Measurements from ENCODE around the gene ELMOD1.

ELMOD1 gene

DNA sequence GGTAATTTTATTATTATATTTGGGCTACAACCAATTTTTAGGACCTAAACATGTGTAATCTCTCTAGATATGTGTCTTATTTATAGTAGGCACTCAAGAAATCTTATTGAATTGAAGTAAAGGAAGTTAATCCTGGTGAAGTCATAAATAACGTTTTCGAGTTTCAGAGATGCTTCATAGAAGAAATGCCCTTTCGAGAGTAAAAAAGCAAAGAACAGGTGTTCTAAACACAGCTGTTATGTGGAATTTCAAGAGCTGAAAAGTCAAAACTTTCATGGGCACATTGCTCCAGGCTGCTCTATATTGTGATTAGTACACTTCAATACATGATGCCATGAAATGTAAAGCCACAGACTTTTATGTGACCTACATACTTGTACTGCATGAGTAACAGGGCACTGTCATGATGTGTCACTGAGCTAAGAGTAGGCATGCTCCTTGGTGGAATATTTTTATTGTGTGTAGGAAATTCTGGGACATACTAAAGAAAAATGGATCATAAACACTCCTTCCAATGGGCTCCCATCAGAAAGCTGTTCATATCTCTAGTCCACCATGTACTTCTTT lies 7.2 kb upstream of the ELMOD1 start:
- DNase-seq (ENCODE audit: low read depth in 2 of 2), result no peak

DNA sequence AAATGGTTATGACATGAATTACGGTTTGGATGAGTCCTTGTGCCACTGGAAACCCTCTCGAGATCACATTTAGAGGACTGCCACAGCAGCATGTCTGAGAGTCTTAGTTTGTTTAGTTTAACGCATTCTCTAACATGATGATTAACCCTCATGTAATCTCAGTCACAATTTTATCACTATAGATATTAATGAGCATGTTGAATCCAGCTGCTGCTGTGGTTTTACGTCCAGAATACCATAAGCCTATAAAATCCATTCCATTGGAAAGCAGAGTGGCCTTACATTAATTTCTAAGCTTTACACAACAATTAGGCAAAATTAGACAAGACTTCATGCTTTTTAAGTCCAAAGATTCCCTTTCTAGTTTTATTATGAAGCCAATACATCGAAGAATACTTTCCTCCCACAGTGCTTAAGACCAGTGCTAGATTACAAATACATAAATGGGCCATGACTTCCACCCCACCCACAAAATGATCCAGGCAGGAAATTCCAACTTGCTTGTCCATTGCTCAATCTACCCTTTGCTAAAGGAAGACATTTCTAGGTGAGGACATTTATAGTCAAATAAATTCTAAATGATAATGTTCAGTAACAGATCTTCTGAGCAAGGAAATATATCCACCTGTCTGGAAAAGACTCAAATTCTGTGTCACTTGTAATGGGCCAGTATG lies 3.5 kb upstream of the ELMOD1 start:
- DNase-seq (ENCODE audit: low read depth in 2 of 2), result no peak

GRCh38 chr11:107591378-107592230 lies 657 bp downstream of the ELMOD1 start:
- peak; percentile 30 to 38 for DNase-seq (ENCODE audit: low read depth in 2 of 2)

- no peak for DNase-seq (ENCODE audit: low read depth in 2 of 2)
Observed at GRCh38 chr11:107592231-107592590, 1.3 kb downstream of the ELMOD1 start.

GRCh38 chr11:107592813-107593212 lies 1.9 kb downstream of the ELMOD1 start:
- DNase-seq (ENCODE audit: low read depth in 2 of 2), result no peak

DNA sequence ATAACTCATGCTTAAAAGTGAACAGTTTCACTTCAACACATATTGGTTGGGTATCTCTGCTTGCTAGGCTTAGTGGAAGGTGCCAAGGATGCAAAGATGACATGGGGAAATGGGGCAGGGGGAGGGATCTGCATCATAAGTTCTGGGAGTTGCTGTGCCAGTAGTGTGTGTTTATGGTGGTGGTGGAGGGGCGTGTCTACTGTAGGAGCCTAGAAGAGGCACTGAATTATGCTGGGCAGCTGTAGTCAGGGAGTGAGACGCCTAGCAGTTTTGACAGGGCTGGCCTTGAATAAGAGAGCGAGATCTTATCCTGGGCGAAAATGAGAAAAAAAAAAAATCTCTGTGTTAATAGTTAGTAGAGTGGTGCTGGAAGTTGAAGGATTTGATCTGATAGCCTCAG lies 3.0 kb downstream of the ELMOD1 start:
- DNase-seq (ENCODE audit: low read depth in 2 of 2), result no peak

DNA sequence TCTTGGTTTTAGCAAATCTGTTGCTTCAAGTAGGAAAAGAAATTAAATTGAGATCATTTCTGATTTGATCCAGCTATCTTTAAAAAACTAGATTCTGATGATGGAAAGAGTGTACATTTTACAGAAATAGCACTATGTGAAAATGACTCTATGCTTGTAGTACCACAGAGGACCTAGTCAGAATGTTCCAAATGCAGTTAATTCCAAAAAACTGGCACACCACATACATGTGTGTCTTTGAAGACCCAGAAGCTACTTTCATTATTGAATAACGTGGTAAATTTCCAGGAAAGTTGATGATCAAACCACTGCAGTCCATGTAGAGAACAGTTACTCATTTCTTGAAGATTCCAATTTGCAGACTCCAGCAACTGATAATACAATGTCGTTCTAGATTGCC lies 3.8 kb downstream of the ELMOD1 start:
- no peak for DNase-seq (ENCODE audit: low read depth in 2 of 2)

DNA sequence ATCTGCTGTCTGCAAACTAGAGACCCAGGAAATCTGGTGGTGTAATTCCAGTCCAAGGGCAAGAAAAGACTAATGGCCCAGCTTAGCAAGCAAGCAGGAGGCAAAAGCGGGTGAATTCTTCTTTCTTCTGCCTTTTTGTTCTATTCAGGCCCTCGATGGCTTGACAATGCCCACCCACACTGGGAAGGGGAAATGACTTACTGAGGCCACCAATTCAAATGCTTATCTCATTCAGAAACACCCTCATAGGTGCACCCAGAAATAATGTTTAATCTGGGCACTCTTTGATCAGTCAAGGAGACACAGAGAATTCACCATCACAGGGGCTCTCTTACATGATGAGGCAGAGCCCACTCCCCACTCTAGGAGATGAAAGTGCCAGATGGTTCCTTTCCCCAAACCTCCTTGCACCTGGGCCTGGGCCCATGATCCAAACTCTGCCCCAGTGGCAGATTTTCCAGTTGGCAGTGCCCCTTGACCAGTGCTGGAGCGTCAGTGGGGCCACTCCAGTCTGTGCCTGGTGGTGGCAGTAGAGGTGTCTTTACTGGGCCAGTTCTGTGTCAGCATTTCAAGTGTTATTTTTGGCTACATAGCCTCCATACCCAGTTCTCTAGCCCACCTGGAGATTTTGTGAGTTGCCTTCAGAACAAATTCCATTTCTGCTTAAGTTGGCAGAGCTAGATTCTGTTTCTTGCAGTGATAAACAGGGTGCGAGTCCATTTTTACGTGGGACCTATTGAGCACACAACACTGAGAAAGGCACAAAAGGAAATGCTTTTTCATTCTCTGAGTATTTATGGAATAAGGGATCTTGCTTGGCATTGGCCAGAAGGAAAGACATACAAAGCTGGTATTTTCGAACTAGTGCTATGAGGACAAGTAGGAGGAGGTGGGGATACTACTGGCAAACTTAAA lies 7.5 kb downstream of the ELMOD1 start:
- DNase-seq (ENCODE audit: low read depth in 2 of 2), result no peak

- DNase-seq (ENCODE audit: low read depth in 2 of 2), result no peak
Observed at GRCh38 chr11:107605061-107606006, 14.4 kb downstream of the ELMOD1 start.

DNA sequence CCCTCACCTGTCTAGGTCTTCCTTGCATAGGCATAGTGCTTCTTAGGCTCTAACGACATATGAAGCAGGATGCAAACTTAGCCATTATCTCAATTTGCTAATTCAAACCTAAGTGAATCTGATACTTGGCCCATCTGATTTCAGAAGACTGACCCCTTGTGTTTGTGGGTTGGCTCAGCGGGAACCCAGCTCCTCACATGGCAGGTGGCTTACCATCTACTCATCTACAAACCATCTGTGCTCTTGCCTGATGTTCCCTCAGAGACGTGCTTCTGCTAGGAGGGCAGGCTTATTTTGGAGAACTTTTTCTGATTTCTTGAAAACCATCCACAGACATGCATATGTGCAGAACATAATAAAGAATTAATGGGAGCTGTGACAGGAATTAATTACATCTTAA lies 15.2 kb downstream of the ELMOD1 start:
- no peak for DNase-seq (ENCODE audit: low read depth in 2 of 2)

- no peak for DNase-seq (ENCODE audit: low read depth in 2 of 2)
Observed at GRCh38 chr11:107608809-107609208, 17.9 kb downstream of the ELMOD1 start.

DNA sequence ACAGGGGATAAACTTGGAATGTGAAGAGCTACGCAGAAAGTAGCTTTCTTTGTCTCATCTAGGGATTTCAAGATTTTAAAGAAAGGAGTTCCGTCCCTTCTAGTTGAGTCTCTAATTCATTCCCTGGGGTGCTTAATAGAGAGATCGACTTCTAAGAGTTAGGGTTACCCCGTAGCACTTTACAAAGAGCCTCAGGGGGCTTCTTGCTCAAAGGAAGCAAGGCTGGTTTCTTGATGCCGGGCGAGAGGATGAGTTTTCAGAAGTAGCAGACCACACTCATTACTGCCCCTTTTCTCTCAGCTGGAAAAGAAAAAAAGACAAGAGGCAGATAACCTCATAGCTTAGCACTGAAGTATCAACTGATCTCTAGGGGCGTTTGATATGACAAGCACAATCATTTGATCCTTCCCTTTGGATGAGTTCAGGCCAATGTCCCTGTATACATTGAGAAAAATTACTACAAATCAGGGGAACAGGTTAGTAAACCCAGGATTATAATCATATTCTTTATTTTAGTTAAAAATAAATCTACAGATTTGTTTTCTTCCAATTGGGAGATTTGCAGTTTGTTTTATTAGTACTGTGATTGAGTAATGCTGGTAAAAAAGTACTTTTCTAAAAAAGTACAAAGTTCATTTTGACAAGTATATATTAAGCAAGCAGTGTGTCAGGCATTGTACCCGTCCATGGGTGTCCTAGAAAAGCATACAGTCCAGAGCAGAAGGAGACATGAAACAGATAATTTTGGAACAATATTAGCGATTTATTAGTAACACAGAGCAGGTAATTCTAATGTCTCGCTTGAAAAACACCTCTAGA lies 18.7 kb downstream of the ELMOD1 start:
- DNase-seq (ENCODE audit: low read depth in 2 of 2), result no peak

- DNase-seq (ENCODE audit: low read depth in 2 of 2), result no peak
Observed at GRCh38 chr11:107612445-107612844, 21.5 kb downstream of the ELMOD1 start.

GRCh38 chr11:107619926-107620325 lies 29.0 kb downstream of the ELMOD1 start:
- DNase-seq (ENCODE audit: low read depth in 2 of 2), result no peak

DNA sequence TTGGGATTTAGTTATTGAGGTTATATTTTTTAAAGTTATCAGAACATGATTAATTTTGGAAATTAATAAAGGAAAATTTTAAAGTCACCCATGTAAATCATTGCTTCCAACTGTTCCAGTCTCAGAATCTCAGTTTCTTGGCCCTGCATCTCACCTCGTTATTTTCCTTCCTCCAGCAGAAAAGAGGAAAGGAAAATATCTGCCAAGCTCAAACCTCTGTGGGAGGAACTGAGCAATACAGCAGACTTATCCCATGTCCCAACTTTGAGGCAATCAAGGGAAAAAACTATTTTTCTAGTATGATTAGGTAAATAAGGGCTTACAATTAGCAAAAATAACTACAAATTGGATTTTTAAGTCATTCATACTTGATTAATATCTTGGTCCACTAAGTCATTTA lies 30.1 kb downstream of the ELMOD1 start:
- no peak for DNase-seq (ENCODE audit: low read depth in 2 of 2)

GRCh38 chr11:107623183-107623582 lies 32.2 kb downstream of the ELMOD1 start:
- no peak for DNase-seq (ENCODE audit: low read depth in 2 of 2)

GRCh38 chr11:107624983-107625684 lies 34.2 kb downstream of the ELMOD1 start:
- DNase-seq (ENCODE audit: low read depth in 2 of 2), result no peak

- DNase-seq (ENCODE audit: low read depth in 2 of 2), result no peak
Observed at GRCh38 chr11:107625685-107625989, 34.7 kb downstream of the ELMOD1 start.

DNA sequence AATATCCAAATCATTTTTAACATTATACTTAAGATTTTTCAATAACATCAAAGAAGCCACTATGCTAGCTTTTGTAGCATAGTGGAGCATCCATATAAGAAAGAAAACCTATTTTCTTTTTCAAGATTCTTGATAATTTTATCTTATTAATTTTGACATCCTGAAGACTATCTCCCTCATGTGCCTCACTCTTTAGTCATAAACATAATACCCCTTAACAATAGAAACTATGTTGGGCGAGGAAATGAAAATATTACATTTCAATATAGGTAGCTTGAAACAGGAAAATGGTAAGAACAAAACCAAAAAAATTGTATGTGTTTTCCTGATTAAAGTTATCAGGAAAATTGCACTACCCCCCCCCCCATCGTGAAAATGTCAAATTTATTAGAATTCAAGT lies 40.1 kb downstream of the ELMOD1 start:
- no peak for DNase-seq (ENCODE audit: low read depth in 2 of 2)

- DNase-seq (ENCODE audit: low read depth in 2 of 2), result no peak
Observed at GRCh38 chr11:107631931-107632330, 41.0 kb downstream of the ELMOD1 start.
